OCI-LY3 (cell line): ENCODE results near the gene SIGMAR1.
A peak's percentile ranks its signal among the peaks of the same experiment; 100 is the strongest.

Source experiments
- H2AFZ ChIP-seq: fragments of 200-600, 300-600 bp; shearing (Covaris generic); 2 replicates; pipeline ENCODE4 v1.6.0; 2014; ENCODE audit warnings: antibody characterized with exemption, low read depth, low read length
- H3K27ac ChIP-seq: fragments of 200-600, 300-600 bp; sonication (generic); 2 replicates; pipeline ENCODE4 v1.5.1; 2014; ENCODE audit warnings: mild to moderate bottlenecking, low read length, moderate library complexity, mixed read lengths
- H3K27me3 ChIP-seq: fragments of 200-600, 300-600 bp; sonication (generic); 2 replicates; pipeline ENCODE4 v1.6.1; 2014; ENCODE audit warnings: low read depth, low read length, mixed read lengths
- H3K36me3 ChIP-seq: fragments of 200-600, 300-600 bp; sonication (generic); replicated peaks from 2 replicates; pipeline ENCODE3; 2014; ENCODE audit warnings: low read depth, low read length, mixed read lengths
- H3K4me1 ChIP-seq: fragments of 300-600, 200-600 bp; sonication (generic); 2 replicates; pipeline ENCODE4 v1.6.1; 2014; ENCODE audit warnings: low read length, mixed read lengths
- H3K4me2 ChIP-seq: fragments of 200-600, 300-600 bp; sonication (generic); 2 replicates; pipeline ENCODE4 v1.6.1; 2014; ENCODE audit warnings: low read length, mixed read lengths
- H3K4me3 ChIP-seq: fragments of 300-600, 200-600 bp; sonication (generic); 2 replicates; pipeline ENCODE4 v1.5.1; 2014; ENCODE audit warnings: antibody characterized with exemption, mild to moderate bottlenecking, low read length, moderate library complexity
- H3K79me2 ChIP-seq: fragments of 300-600, 200-600 bp; shearing (Covaris generic); 2 replicates; pipeline ENCODE4 v1.6.1; 2014; ENCODE audit warnings: mild to moderate bottlenecking, low read length, mixed read lengths
- H3K9ac ChIP-seq: fragments of 300-600, 200-600 bp; shearing (Covaris generic); 2 replicates; pipeline ENCODE4 v1.6.0; 2014; ENCODE audit warnings: mild to moderate bottlenecking, low read length, moderate library complexity
- H3K9me3 ChIP-seq: fragments of 200-600, 300-600 bp; shearing (Covaris generic); 2 replicates; pipeline ENCODE4 v1.6.1; 2014; ENCODE audit warnings: low read length, mixed read lengths; ENCODE audit not compliant: insufficient read depth
- H4K20me1 ChIP-seq: fragments of 200-600, 300-600 bp; sonication (generic); 2 replicates; pipeline ENCODE4 v1.6.1; 2016; ENCODE audit warnings: low read length, mixed read lengths; ENCODE audit not compliant: insufficient read depth
- EZH2phosphoT487 ChIP-seq: fragments of 200-600 bp; shearing (Covaris generic); IDR thresholded peaks from 2 replicates; pipeline ENCODE4 v1.6.1; 2018; ENCODE audit warnings: antibody characterized with exemption, mixed run types, low read depth
- TF ChIP-seq, protein P1 (sequence below): fragments of 200-600, 300-600 bp; sonication (generic); IDR thresholded peaks from 2 replicates; pipeline ENCODE4 v1.5.1; 2014; ENCODE audit warnings: antibody characterized with exemption, low read length, low read depth

SIGMAR1 gene

DNA sequence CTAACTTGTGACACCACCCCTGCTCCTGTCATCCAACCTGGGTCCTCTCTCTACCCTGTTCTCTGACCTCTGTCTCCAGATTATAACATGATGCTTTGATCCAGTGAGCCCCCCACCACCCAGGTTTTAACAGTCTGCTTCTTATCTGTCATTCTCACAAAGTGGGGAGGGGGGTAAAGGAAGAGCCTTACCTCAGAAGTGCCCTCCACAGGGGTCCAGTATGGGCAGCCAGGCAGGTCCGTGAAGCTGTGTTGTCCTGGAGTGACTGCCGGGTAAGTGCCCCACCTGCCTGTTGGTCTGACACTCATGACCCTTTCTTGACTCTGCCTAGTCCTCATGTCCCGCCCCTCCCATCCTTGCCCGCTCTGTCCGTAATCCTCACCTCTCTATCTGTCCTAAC lies 17.8 kb upstream of the SIGMAR1 start:
- Histone ChIP-seq H3K27me3 (no peaks in the 10 kb centered on the region), H3K9ac (no peak overlapping the region), H2AFZ (no peak overlapping the region), H3K4me1 (peaks cover 19% of the 10 kb centered on the region), H3K36me3 (no peaks in the 10 kb centered on the region), H3K27ac (no peak overlapping the region), H3K9me3 (no peaks in the 10 kb centered on the region), H3K4me3 (no peak overlapping the region), H3K79me2 (no peaks in the 10 kb centered on the region), H4K20me1 (no peaks in the 10 kb centered on the region), H3K4me2 (no peak overlapping the region)
- TF ChIP-seq, protein P1, sequence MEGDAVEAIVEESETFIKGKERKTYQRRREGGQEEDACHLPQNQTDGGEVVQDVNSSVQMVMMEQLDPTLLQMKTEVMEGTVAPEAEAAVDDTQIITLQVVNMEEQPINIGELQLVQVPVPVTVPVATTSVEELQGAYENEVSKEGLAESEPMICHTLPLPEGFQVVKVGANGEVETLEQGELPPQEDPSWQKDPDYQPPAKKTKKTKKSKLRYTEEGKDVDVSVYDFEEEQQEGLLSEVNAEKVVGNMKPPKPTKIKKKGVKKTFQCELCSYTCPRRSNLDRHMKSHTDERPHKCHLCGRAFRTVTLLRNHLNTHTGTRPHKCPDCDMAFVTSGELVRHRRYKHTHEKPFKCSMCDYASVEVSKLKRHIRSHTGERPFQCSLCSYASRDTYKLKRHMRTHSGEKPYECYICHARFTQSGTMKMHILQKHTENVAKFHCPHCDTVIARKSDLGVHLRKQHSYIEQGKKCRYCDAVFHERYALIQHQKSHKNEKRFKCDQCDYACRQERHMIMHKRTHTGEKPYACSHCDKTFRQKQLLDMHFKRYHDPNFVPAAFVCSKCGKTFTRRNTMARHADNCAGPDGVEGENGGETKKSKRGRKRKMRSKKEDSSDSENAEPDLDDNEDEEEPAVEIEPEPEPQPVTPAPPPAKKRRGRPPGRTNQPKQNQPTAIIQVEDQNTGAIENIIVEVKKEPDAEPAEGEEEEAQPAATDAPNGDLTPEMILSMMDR: no peak
- no peak for TF ChIP-seq EZH2phosphoT487

DNA sequence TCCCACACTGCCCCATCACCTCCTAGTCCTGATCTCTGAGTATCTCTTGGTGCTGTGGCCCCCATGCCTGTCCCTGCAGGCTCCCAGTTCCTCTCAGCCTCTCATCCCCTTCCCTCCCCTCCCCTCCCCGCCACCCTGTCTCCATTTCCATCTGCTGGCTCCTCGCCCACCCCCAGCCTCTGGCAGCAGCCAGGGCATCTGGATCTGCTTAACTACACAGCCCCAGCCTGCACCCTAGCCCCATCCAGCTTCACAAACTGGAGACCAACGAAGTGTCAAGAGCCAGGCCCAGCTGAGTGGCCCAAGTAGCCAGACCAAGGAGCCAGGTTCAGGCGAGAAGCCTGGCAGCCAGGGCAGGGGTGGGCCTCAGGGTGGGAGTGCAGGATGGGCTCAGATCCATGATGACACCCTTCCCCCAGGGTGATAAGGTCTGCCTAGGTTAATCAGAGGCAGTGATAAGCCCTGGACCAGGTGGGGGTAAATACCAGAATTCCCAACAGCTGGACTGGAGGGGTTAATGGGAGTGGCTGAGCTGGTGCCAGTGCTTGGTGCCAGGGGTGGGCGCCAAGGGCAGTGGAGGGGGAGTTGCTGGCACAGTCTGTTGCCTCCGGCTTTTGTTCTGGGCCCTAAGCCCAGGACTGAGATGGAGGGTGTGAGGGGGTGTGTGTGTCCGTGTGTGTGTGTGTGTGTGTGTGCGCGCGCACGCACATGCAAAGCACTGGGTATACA lies 16.9 kb upstream of the SIGMAR1 start:
- Histone ChIP-seq H3K9me3 (no peaks in the 10 kb centered on the region), H3K27me3 (no peaks in the 10 kb centered on the region), H3K9ac (no peak overlapping the region), H3K4me2 (no peak overlapping the region), H3K79me2 (no peaks in the 10 kb centered on the region), H3K36me3 (peaks cover 2% of the 10 kb centered on the region), H4K20me1 (no peaks in the 10 kb centered on the region), H3K4me1 (peaks cover 12% of the 10 kb centered on the region), H3K27ac (no peak overlapping the region), H2AFZ (no peak overlapping the region), H3K4me3 (no peak overlapping the region)
- TF ChIP-seq, protein P1: no peak
- no peak for TF ChIP-seq EZH2phosphoT487

DNA sequence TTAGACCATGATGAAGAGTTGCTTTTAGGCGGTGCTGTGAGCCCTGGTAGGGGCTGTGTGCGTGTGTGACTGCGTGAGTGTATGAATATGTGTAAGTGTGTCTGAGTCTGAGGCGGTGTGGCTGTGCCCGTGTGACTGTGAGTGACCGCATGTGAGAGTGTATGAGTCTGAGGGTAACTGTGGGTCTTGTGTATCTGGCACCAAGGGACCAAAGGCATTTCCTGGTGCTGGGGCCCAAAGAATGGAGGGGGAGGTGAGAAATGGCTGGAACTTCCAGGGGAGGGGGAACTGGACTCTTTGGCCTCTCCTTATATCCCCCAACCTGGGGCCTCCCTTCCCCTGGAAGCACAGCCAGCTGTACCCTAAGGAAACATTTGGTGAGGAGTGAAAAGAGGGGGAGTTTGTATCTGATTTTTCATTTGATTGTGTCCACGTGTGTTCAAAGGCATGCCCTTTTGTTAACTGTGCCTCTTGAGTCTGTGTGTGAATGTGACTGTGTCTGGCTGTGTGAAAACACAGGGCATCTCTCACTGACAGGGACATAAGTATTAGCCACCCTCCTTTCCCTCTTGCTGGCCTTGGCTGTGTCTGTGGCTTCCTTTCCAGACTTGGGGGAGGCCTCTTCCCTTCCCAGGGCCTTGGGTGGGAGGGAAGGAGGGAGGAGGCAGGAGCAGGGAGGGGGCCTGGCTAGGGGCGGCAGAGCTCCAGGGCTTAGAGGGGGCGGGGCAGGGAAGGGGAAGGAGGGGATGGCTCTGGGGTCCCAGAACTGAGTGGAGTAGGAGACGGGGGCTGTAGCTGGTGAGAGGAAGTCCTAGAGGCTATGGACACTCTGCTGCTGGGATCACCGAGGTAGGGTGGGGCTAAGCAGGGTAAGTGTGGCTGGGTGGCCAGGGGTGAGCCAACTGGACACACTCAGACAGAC lies 15.8 kb upstream of the SIGMAR1 start:
- peaks cover 12% of the 10 kb centered on the region for H3K36me3 ChIP-seq
- H3K79me2 ChIP-seq: no peaks in the 10 kb centered on the region
- no peak overlapping the region for H3K4me2 ChIP-seq
- H2AFZ ChIP-seq: no peak overlapping the region
- H3K4me1 ChIP-seq: peaks cover 7% of the 10 kb centered on the region; the same call in 1 of the 2 replicates
- H3K9ac ChIP-seq: no peak overlapping the region
- no peak for TF ChIP-seq EZH2phosphoT487
- TF ChIP-seq, protein P1: no peak
- no peaks in the 10 kb centered on the region for H3K27me3 ChIP-seq
- H4K20me1 ChIP-seq: no peaks in the 10 kb centered on the region
- no peak overlapping the region for H3K4me3 ChIP-seq
- H3K27ac ChIP-seq: no peak overlapping the region
- H3K9me3 ChIP-seq: no peaks in the 10 kb centered on the region

DNA sequence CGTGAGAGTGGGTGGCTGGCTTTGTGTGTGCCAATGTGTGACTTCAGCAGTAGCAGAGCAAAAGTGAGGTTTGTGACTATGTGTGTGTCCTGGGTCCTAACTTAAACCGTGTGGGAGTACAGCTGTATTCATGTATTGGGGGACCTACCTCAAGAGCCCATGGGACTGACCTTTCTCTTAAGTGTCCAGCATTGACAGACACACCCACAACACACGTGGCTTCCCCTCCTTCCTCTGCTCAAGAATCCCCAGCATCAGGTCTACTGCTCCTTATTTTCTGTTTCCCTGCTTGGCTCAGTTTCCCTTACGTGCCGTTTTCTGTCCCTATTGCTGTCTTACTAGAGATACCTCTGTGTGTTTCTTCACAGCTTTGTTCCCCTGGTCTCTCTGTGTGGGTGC lies 15.0 kb upstream of the SIGMAR1 start:
- Histone ChIP-seq H3K9me3 (no peaks in the 10 kb centered on the region), H3K79me2 (peaks cover 3% of the 10 kb centered on the region; the same call in 1 of the 2 replicates), H4K20me1 (peaks cover 3% of the 10 kb centered on the region; the same call in 1 of the 2 replicates), H3K27me3 (no peaks in the 10 kb centered on the region), H3K36me3 (peaks cover 19% of the 10 kb centered on the region), H3K4me1 (peaks cover 4% of the 10 kb centered on the region), H3K9ac (no peak overlapping the region), H3K4me2 (peak overlapping the region; percentile 62), H3K27ac (no peak overlapping the region), H3K4me3 (peak overlapping the region; percentile 48), H2AFZ (no peak overlapping the region)
- TF ChIP-seq EZH2phosphoT487: no peak
